Retinal pigment epithelial cell (primary cell): ENCODE measurements around the gene EXOC3L2.

Experiments
- DNase-seq: peaks from one replicate; pipeline ENCODE4 v3.0.0-alpha.2; 2010; ENCODE audit warnings: low read depth
- H3K4me3 ChIP-seq: 2 replicates; pipeline ENCODE4 v1.5.1; 2011; ENCODE audit warnings: mild to moderate bottlenecking, low read length, control low read depth, moderate library complexity
- TF ChIP-seq, protein P1 (sequence below): conservative IDR thresholded peaks from 2 replicates; pipeline ENCODE4 v1.5.1; 2011; ENCODE audit warnings: low read depth, low read length, control low read depth, inconsistent platforms

The EXOC3L2 gene

DNA sequence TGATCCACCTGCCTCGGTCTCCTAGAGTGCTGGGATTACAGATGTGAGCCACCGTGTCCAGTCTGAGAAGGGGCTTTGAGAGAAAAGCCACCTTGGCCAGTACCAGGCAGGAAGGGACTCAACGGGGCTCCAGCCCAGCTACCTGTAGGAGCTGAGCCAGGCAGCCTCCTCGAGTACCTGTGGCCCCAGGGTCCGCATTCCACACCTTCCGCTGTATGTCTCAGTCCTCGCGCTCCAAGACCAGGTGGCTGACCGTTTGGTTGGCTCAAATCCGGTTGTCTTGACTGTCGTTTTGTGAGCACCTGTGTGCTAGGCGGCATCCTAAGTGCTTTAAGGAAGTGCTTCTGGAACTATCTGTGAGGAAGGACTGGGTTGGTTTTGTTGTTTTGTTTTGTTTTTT, 22.1 kb upstream of the EXOC3L2 start:
- no peak overlapping the region for H3K4me3 ChIP-seq
- TF ChIP-seq, protein P1, sequence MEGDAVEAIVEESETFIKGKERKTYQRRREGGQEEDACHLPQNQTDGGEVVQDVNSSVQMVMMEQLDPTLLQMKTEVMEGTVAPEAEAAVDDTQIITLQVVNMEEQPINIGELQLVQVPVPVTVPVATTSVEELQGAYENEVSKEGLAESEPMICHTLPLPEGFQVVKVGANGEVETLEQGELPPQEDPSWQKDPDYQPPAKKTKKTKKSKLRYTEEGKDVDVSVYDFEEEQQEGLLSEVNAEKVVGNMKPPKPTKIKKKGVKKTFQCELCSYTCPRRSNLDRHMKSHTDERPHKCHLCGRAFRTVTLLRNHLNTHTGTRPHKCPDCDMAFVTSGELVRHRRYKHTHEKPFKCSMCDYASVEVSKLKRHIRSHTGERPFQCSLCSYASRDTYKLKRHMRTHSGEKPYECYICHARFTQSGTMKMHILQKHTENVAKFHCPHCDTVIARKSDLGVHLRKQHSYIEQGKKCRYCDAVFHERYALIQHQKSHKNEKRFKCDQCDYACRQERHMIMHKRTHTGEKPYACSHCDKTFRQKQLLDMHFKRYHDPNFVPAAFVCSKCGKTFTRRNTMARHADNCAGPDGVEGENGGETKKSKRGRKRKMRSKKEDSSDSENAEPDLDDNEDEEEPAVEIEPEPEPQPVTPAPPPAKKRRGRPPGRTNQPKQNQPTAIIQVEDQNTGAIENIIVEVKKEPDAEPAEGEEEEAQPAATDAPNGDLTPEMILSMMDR: no peak
- no peak for DNase-seq

DNA sequence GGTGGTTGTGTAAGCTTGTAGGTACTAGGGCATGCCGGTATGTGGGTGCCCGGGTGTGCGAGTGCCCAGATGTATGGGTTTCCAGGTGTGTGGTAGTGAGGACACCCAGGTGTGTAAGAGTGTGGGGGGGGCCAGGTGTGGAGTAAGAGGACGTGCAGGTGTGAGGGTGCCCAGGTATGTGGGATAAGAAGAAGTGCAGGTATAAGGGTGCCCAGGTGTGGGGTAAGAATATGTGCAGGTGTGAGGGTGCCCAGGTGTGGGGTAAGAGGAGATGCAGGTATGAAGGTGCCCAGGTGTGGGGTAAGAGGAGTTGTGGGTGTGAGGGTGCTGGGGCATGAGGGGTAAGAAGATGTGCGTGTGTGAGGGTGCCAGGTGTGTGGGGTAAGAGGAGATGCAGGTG, 20.2 kb upstream of the EXOC3L2 start:
- no peak overlapping the region for H3K4me3 ChIP-seq
- TF ChIP-seq, protein P1: no peak
- no peak for DNase-seq

DNA sequence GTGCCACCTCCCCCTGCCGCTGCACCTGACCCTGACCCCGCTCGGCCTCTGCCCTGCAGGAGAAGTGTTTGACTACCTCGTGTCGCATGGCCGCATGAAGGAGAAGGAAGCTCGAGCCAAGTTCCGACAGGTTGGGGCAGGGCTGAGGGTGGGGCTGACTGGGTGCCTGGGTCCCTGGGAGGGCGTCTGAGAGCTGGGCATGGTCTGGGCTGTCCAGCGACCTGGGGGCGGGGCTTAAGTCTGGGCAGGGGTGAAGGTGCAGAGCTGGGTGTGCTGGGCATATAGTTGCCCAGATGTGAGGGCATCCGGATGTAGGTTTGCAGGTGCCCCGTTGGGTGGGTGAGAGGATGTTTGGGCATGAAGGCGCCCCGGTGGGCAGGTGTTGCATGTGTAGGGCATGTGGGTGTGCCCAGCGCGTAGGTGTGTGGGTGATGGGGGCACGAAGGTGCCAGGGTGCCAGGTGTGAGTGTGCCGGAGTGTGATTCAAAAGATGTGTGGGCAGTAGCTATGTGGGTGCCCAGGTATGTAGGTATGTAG, 19.6 kb upstream of the EXOC3L2 start:
- H3K4me3 ChIP-seq: no peak overlapping the region
- no peak for DNase-seq
- TF ChIP-seq, protein P1: no peak

DNA sequence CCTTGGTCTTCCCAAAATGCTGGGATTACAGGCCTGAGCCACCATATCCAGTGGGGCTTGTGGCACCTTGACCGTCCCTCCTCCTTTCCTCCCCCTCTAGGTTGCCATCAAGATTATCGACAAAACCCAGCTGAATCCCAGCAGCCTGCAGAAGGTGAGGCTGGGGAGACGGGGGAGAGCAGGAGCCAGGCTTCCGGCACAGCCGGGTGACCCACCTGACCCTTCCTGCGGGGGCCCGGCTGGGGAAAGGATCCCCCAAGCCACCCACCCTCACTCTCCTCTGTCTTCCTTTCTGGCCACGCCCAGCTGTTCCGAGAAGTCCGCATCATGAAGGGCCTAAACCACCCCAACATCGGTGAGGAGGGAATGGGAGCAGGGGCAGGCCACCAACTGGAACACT, 17.8 kb upstream of the EXOC3L2 start:
- H3K4me3 ChIP-seq: no peak overlapping the region
- TF ChIP-seq, protein P1: no peak
- DNase-seq: no peak

DNA sequence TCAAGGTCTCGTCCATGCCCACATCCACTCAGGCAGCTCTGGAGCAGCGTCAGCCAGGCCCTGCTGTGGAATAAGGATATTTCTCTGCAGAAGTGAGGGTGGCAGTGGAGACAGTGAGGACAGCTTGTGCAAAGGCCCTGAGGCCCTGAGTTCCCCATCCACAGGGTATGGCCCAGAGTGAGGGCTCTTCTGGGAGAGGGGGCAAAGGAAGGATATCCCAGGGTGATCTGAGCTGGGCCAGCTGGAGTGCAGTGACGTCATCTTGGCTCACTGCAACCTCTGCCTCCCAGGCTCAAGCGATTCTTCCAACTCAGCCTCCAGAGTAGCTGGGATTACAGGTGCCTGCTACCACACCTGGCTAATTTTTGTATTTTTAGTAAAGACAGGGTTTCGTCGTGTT, 17.4 kb upstream of the EXOC3L2 start:
- TF ChIP-seq, protein P1: no peak
- no peak for DNase-seq
- no peak overlapping the region for H3K4me3 ChIP-seq

DNA sequence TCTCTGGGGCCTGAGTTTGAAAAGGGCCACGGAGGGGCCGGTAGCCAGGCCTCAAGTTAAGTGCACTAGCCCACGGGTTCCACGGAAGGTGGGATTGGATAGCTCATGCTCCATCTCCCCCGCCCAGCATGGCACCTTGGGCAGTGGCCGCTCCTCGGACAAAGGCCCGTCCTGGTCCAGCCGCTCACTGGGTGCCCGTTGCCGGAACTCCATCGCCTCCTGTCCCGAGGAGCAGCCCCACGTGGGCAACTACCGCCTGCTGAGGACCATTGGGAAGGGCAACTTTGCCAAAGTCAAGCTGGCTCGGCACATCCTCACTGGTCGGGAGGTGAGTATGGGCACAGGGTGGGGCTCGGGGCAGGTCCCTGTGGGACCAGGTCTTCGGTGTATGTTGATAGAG, 13.7 kb upstream of the EXOC3L2 start:
- no peak for DNase-seq
- no peak overlapping the region for H3K4me3 ChIP-seq
- TF ChIP-seq, protein P1: no peak

DNA sequence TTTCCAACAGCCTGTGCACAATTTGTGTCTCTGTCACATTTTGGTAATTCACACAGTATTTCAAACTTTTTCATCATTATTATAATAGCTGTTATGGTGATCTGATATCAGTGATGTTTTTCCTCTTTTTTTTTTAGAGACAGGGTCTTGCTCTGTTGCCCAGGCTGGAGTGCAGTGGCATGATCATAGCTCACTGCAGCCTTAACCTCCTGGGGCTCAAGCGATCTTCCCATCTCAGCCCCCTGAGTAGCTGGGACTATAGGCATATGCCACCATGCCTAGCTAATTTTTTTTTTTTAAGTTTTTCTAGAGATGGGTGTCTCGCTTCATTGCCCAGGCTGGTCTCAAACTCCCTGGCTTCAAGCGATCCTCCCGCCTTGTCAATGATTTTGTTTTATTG, 11.6 kb upstream of the EXOC3L2 start:
- TF ChIP-seq, protein P1: no peak
- H3K4me3 ChIP-seq: no peak overlapping the region
- DNase-seq: no peak
